KOPT-K1 (cell line): ENCODE data around the gene N4BP3.
A peak's percentile ranks its signal among the peaks of the same experiment; 100 is the strongest.
"Not testable (repeated sequence)": the region's sequence is repeated elsewhere in the genome, so short reads cannot be mapped to it uniquely, and the experiment has no call there.

Source experiments
- H3K27ac ChIP-seq: fragments of 200-600 bp; sonication (generic); 2 replicates; pipeline ENCODE4 v1.5.1; 2016; ENCODE audit warnings: antibody characterized with exemption, mild to moderate bottlenecking, low read depth, low read length; ENCODE audit not compliant: poor library complexity, severe bottlenecking
- H3K36me3 ChIP-seq: fragments of 200-600 bp; sonication (generic); 2 replicates; pipeline ENCODE4 v1.5.1; 2017; ENCODE audit warnings: antibody characterized with exemption, mild to moderate bottlenecking, low read length, moderate library complexity; ENCODE audit not compliant: insufficient read depth
- H3K9me3 ChIP-seq: fragments of 200-600 bp; sonication (generic); 2 replicates; pipeline ENCODE4 v1.5.1; 2017; ENCODE audit warnings: antibody characterized with exemption, low read length, mild to moderate bottlenecking; ENCODE audit not compliant: insufficient read depth, poor library complexity, severe bottlenecking

Gene N4BP3

DNA sequence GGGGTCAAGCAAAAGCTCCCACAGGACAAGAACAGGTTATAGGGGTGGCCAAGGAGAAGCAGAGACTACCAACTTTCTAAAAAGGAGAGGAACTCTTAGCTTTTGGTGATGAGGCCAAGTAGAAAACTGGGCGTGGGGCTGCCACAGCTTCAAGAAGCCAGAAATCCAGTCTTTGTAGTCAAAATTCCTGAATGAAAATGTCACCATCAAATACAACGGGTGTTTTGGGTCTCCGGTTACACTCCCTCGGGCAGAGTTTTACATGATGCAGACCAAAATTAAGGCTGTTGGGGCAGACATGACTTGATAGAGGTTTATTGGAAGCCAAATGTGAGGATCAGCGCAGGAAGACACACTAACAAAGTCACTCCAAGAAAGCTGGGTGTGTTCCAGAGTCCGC is 29.4 kb upstream of the N4BP3 start:
- no peaks in the 10 kb centered on the region for H3K9me3 ChIP-seq
- H3K27ac ChIP-seq, result no peak overlapping the region
- no peaks in the 10 kb centered on the region for H3K36me3 ChIP-seq

DNA sequence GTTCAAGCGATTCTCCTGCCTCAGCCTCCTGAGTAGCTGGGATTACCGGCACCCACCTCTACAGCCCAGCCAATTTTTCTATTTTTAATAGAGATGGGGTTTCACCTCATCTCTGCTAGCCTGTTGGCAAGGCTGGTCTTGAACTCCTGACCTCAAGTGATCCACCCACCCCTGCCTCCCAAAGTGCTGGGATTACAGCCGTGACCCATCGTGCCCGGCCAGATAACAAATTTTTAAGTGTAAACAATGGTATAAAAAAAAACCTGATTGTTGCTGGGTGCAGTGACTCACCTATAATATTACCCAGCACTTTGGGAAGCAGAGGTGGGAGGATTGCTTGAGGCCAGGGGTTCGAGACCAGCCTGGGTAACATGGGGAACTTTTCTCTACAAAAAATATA is 28.0 kb upstream of the N4BP3 start:
- H3K36me3 ChIP-seq, result no peaks in the 10 kb centered on the region
- no peak overlapping the region for H3K27ac ChIP-seq
- no peaks in the 10 kb centered on the region for H3K9me3 ChIP-seq

DNA sequence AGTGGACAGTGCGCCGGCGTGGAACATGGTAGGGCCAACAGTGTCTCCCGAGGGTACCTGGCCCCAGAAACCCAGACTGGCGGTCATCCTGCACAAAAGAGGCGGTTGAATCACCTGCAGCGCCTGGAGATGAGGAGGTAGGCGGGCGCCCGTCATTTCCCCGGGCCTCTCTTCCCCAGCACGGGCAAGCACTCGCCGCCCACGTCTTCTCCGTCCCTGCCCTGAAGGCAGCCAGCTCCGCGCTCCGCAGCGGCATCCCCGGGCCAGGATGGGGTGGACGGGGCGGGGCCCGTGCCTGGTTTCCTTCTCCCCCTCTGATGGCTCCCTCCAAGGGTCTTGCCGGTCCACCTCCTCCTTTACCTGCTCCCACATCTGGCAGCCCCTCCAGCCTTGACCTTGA is 27.1 kb upstream of the N4BP3 start:
- no peak overlapping the region for H3K27ac ChIP-seq
- peaks cover 1% of the 10 kb centered on the region for H3K9me3 ChIP-seq
- H3K36me3 ChIP-seq, result no peaks in the 10 kb centered on the region

DNA sequence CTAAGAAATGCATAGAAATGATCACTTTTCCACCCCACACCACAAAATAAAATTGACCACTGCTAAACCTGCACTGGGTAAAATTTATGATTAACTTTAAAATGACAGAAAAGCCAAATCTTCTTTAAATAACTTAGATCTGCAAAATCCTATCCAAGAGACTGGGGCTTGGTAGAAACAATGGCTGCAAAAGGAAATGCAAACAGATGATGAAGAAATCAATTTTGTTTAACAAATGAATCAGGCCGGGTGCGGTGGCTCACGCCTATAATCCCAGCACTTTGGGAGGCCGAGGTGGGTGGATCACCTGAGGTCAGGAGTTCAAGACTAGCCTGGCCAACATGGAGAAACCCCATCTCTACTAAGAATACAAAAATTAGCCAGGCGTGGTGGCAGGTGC is 26.1 kb upstream of the N4BP3 start:
- H3K27ac ChIP-seq, H3K36me3 ChIP-seq, H3K9me3 ChIP-seq: not testable (repeated sequence)

- peaks cover 5% of the 10 kb centered on the region for H3K9me3 ChIP-seq
- no peak overlapping the region for H3K27ac ChIP-seq
- H3K36me3 ChIP-seq, result no peaks in the 10 kb centered on the region
Measured at GRCh38 chr5:178090856-178091255, 22.5 kb upstream of the N4BP3 start.

DNA sequence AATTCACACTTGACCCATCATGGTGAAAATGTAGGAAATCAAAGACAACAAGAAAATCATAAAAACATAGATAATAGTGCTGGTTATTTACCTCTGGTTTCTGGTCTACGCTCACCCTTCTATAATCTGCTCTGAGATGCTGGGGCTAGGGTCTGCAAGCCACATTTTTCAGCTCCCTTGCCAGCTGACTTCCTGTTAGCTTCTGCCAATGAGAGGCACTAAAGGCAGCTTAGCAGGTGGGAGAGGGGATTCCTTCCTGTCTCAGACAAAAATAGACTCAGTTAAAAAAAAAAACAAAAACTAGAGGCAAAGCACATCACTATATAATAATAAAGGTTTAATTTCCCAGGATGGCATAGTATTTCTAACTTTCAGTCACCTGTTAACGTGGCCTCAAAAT is 20.2 kb upstream of the N4BP3 start:
- Histone ChIP-seq H3K9me3 (peaks cover 5% of the 10 kb centered on the region), H3K36me3 (no peaks in the 10 kb centered on the region), H3K27ac (no peak overlapping the region)

GRCh38 chr5:178094345-178094744 is 19.0 kb upstream of the N4BP3 start:
- Histone ChIP-seq H3K36me3 (no peaks in the 10 kb centered on the region), H3K9me3 (peaks cover 5% of the 10 kb centered on the region), H3K27ac (peak overlapping the region; percentile 6)

DNA sequence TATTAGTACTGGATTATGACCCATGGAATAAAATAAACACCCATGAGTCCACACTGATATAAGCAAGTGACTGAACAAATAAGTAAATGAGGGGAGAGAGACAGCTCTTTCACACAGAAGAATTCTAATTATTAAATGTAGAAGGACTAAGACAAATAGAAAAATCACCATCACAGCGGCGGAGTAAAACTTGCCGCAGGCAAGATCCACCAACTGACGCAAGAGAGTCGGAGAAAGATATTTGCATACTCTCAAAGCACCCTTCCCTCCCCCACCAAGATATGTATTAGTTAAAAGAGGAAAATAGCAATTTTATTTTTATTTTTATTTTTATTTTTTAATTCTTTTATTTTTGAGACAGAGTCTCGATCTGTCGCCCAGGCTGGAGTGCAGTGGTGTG is 14.6 kb upstream of the N4BP3 start:
- no peaks in the 10 kb centered on the region for H3K9me3 ChIP-seq
- no peaks in the 10 kb centered on the region for H3K36me3 ChIP-seq
- H3K27ac ChIP-seq, result no peak overlapping the region

DNA sequence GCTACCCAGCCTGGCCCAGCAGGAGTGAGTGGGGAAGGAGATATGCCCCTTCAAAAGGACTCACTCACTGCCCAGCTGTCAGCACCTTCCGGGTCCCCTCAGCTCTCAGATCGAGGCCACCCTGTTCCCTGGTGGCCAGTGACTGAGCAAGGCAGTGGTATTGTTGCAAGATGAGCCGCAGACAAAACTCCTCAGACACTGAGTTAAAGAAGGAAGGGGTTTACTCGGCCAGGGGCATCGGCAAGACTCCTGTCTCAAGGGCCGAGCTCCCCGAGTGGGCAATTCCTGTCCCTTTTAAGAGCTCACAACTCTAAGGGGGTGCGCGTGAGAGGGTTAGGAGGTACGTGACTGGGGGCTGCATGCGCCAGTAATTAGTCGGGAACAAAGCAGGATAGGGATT is 9.7 kb upstream of the N4BP3 start:
- Histone ChIP-seq H3K9me3 (no peaks in the 10 kb centered on the region), H3K27ac (no peak overlapping the region), H3K36me3 (no peaks in the 10 kb centered on the region)

GRCh38 chr5:178104492-178104891 is 8.8 kb upstream of the N4BP3 start:
- Histone ChIP-seq H3K27ac (no peak overlapping the region), H3K36me3 (no peaks in the 10 kb centered on the region), H3K9me3 (no peaks in the 10 kb centered on the region)

DNA sequence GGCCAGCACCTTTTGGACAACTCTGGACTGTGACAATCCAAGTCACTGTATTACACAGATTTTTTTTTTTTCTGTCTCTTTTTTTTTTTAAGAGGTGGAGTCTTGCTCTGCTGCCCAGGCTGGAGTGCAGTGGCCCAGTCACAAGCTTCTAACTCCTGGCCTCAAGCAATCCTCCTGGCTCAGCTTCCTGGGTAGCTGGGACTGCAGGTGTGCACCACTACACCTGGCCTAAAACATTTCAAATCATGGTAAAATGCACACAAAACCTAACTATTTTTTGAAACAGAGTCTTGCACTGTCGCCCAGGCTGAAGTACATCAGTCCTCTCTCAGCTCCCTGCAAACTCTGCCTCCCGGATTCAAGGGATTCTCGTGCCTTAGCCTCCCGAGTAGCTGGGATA is 7.2 kb upstream of the N4BP3 start:
- no peaks in the 10 kb centered on the region for H3K36me3 ChIP-seq
- no peak overlapping the region for H3K27ac ChIP-seq
- no peaks in the 10 kb centered on the region for H3K9me3 ChIP-seq

DNA sequence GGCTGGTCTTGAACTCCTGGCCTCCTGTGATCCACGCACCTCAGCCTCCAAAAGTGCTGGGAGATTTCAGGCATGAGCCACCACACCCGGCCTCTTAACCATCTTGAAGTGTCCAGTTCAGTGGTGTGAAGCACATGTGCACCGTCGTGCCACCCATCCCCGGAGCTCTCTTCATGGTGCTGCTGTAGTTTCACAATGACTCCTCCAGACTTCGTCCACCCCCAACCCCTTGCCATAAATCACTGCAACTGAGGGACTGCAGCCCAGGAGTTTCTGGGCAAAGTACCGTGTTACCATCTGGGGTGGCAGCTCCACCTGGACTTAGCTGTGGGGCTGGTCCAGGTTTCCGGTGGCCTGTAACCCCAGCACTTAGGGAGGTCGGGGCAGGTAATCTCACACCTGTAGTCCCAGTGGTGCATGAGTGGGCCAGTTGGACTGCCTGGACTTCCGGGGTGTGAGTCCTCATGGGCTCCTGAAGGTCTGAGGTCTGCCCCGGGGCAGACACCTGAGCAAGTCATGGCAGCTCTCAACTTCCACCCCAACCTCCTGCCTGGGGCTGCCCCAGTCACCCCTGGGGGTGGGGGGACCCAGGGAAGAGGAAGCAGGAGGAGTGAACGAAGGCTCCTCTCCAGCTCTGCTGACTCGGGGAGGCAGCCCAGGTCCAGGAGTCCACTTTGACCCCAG is 6.6 kb upstream of the N4BP3 start:
- H3K9me3 ChIP-seq, result no peaks in the 10 kb centered on the region
- no peaks in the 10 kb centered on the region for H3K36me3 ChIP-seq
- H3K27ac ChIP-seq, result no peak overlapping the region

GRCh38 chr5:178107756-178108310 is 5.5 kb upstream of the N4BP3 start:
- Histone ChIP-seq H3K36me3 (no peaks in the 10 kb centered on the region), H3K9me3 (peaks cover 4% of the 10 kb centered on the region), H3K27ac (no peak overlapping the region)

DNA sequence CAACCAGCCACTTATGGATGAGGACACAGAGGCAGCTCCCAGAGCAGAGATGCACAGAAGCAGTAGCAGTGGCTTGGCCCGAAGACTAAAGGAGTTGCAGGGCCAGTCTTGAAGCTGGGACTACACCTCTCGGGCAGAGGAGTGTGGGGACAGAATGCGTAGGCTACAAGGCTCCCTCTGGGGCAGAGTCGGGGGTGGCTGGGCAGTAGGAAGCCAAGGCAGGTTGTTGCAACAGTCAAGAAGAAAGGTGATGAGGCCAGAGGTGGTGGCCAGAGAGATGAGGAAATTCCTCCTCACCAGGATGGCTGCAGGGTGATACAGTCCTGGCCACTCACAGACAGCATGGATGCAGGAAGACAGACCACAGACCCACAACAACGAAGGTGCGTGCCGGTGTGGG is 4.9 kb upstream of the N4BP3 start:
- no peak overlapping the region for H3K27ac ChIP-seq
- H3K36me3 ChIP-seq, result no peaks in the 10 kb centered on the region

GRCh38 chr5:178108966-178109365 is 4.4 kb upstream of the N4BP3 start:
- H3K27ac ChIP-seq, result no peak overlapping the region
- peaks cover 8% of the 10 kb centered on the region for H3K9me3 ChIP-seq
- H3K36me3 ChIP-seq, result no peaks in the 10 kb centered on the region

More for the DNA sequence above, 4.9 kb upstream of the N4BP3 start:
- peaks cover 8% of the 10 kb centered on the region for H3K9me3 ChIP-seq

GRCh38 chr5:178110511-178110910 is 2.8 kb upstream of the N4BP3 start:
- Histone ChIP-seq H3K9me3 (peaks cover 8% of the 10 kb centered on the region), H3K27ac (no peak overlapping the region), H3K36me3 (no peaks in the 10 kb centered on the region)
